ENCODE results near the gene TMEM121. TPM values are rescaled to one million over a fixed set of nuclear protein-coding genes. Genes with fewer than 3 reads are reported as not detected.

TMEM121 gene
- polyA plus RNA-seq, 6 donors from 2014 or later = 1.4 to 3.3 (median 1.9) TPM

DNA sequence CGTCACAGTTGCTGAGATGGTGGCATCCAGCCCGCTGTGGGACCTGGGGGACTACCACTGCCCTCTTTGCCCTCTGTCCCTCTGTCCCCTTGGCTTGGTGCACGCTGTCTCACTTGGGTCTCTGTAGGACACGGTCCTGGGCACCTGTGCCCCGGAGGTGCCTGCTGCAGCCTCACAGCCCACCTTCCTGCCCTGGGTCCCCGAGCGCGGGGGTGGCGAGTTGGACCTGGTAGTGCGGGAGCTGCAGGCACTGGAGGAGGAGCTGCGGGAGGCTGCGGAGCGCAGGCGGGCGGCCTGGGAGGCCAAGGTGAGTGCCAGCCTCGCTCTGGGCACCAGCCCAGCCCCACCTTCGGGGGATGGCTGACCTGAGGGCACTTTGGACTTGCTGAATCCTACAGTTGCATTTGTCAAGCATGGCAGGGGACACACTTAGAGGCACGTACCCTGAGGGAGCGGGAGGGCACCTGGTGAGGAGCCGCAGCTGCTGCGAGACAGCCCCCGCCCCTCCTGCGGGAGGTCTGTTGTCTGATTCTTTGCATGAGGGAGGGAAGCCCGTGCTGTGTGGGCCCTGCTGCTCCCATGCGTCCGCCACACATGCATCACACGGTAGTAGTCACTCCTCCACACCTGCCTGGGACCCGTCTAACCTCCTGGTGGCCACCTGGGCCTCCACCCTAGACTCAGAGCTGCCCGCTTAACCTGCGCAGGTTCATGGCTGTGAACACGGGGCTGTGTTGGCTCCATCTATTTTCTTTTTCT, 28.5 kb upstream of the TMEM121 start:
- DNase-seq (no peak), ATAC-seq (ENCODE audit: low read depth in 2 of 2) (no peak)
- H3K27me3 Mint-ChIP-seq = peaks cover 0 to 5% (median 4%) of the 10 kb centered on the region in 3 donors
- H3K27ac Mint-ChIP-seq = peak overlapping the region in 1 of 6 donors; percentile 61
- no peaks in the 10 kb centered on the region for H3K36me3 Mint-ChIP-seq
- H3K4me3 Mint-ChIP-seq = no peak overlapping the region
- no peaks in the 10 kb centered on the region for H3K9me3 Mint-ChIP-seq
- H3K4me1 Mint-ChIP-seq = peaks cover 0 to 4% (median 0%) of the 10 kb centered on the region in 3 donors

DNA sequence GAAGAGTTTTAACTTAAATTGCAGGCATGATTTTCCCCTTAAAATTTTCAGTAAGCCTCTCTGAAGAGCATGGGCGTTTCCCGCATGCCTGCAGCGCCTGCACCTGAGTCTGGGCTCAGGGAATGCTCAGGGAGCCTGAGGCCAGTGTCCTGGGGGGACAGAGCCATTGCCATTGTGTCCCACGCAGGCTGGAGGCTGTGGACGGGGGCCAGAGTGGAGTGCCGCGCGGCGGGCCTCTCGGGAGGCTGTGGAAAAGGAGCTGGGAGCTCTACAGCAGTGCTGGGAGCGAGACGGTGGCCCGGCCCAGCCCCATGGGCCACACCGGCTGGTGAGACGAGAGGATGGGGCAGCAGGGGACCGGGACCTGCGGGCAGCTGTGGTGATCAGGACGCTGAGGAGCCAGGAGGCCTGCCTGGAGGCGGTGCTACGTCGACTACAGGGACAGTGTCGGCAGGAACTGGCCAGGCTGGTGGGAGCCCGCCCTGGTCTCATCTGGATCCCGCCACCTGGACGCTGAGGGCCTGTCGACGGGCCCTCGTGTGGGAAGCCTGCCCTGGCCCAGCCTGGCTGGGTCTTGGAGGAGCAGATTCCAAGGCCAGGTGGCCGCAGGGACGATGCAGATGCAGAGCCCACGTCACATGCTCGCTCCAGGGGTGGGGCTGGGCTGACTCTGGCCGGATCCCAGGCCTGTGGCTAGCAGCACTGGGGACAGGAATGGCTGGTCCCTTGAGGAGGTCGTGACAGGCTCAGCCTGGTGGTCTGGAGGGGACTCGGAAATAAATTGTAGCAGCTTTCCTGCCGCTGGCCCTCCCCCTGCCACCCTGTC, 27.7 kb upstream of the TMEM121 start:
- Mint-ChIP-seq H3K4me1 (peaks cover 0 to 4% (median 0%) of the 10 kb centered on the region in 3 donors), H3K4me3 (no peak overlapping the region), H3K27me3 (peaks cover 0 to 8% (median 5%) of the 10 kb centered on the region in 3 donors), H3K9me3 (no peaks in the 10 kb centered on the region), H3K27ac (peak overlapping the region in 1 of 6 donors; percentile 61), H3K36me3 (no peaks in the 10 kb centered on the region)
- ATAC-seq (ENCODE audit: low read depth in 2 of 2) = no peak
- no peak for DNase-seq

DNA sequence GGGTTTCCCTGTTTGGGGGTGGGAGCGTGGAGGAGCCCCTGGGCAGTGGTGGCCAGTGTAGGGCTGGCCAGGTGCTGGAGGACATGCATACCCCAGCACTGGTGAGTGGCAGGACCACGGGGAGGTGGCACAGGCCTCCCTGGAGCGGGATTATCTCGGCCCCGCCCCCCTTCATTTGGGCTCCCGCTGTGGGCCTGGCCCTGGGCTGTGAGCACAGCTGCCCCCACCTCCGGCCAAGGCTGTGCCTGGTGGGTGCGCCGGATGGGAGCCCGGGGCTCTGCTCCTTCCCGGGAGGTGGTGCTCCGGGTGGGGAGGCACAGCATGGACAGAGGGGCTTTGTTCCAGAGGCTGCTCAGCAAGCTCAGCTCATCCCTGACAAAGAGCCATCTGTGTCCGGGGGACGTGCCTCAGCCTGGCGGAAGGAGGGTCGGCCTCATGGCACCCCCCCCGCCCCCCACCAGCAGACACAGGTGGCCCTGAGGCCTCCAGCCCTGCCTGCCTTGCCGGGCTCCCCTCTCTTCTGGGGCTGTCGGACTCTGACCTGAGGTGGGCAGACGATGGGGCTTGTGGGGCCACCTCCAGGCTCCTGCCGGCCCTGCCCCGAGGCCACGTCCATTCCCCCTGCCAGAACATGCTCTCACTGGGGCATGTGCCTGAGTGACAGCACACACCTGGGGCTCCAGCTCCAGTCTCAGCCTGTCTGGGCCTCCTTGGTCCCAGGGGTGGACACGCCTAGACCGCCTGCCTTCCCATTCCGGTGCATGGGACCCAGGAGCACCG, 26.9 kb upstream of the TMEM121 start:
- DNase-seq (no peak), ATAC-seq (ENCODE audit: low read depth in 2 of 2) (no peak)
- Mint-ChIP-seq H3K36me3 (no peaks in the 10 kb centered on the region), H3K4me1 (peaks cover 0 to 4% (median 0%) of the 10 kb centered on the region in 3 donors), H3K9me3 (no peaks in the 10 kb centered on the region), H3K27me3 (peaks cover 0 to 8% (median 5%) of the 10 kb centered on the region in 3 donors), H3K27ac (peak overlapping the region in 1 of 6 donors; percentile 61), H3K4me3 (no peak overlapping the region)

DNA sequence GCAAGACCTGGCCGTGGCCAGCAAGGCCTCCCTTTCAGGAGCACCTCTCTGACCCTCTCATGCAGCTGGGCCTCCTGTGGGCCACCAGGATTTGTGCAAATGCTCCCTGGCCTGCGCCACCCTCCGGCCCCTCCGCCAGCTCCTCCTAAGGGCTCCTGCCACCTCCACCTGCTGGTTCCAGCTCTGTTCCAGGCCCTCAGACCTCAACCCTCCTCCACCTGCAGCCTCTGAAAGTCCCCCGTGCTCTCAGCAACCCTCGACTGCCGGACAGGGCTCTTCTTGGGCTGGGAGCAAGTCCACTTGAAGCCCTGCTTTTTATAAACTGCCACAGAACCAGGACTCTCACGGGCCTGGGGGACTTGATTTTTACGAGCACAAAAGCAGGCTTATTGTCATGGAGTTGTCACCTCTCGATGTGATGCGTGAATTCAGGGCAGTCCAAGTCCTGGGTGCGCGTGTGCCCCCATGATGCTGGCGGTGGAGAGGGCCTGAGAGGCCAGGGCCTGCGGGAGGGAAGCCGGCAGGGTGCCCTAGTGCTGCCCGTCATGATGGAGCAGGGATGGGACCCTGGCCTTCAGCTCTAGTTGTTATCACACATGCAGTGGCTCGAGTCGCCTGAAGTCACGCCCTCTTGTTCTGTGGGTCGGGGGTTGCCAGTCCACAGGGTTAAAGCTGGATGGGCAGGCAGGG, 26.2 kb upstream of the TMEM121 start:
- ATAC-seq (ENCODE audit: low read depth in 2 of 2) = no peak
- no peaks in the 10 kb centered on the region for H3K9me3 Mint-ChIP-seq
- no peak overlapping the region for H3K4me3 Mint-ChIP-seq
- no peaks in the 10 kb centered on the region for H3K36me3 Mint-ChIP-seq
- peaks cover 0 to 8% (median 5%) of the 10 kb centered on the region in 3 donors for H3K27me3 Mint-ChIP-seq
- no peak for DNase-seq
- H3K27ac Mint-ChIP-seq = peak overlapping the region in 2 of 6 donors; percentile 33 to 54
- H3K4me1 Mint-ChIP-seq = peaks cover 0 to 4% (median 0%) of the 10 kb centered on the region in 3 donors

DNA sequence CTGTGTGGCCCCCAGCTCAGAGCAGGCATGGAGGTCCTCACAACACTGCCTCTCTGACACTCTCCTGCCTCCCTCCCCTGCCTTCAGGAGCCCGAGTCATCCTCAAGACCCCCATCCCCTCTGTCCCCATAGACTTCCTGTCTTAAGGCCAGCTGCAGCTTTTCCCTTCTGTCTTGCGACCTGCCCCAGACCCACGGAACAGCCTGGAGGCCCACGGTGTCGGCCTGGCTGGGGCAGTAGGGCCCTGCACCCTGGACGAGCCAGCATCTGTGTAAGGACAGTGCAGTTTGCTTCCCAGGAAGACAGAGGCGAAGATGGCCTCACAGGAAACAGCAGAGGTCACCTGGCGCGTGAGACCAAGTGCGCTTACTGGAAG, 25.7 kb upstream of the TMEM121 start:
- DNase-seq = no peak
- ATAC-seq (ENCODE audit: low read depth in 2 of 2) = no peak
- Mint-ChIP-seq H3K4me1 (peaks cover 0 to 4% (median 0%) of the 10 kb centered on the region in 3 donors), H3K36me3 (no peaks in the 10 kb centered on the region), H3K27me3 (peaks cover 0 to 8% (median 5%) of the 10 kb centered on the region in 3 donors), H3K9me3 (no peaks in the 10 kb centered on the region), H3K4me3 (no peak overlapping the region), H3K27ac (peak overlapping the region in 1 of 6 donors; percentile 54)

DNA sequence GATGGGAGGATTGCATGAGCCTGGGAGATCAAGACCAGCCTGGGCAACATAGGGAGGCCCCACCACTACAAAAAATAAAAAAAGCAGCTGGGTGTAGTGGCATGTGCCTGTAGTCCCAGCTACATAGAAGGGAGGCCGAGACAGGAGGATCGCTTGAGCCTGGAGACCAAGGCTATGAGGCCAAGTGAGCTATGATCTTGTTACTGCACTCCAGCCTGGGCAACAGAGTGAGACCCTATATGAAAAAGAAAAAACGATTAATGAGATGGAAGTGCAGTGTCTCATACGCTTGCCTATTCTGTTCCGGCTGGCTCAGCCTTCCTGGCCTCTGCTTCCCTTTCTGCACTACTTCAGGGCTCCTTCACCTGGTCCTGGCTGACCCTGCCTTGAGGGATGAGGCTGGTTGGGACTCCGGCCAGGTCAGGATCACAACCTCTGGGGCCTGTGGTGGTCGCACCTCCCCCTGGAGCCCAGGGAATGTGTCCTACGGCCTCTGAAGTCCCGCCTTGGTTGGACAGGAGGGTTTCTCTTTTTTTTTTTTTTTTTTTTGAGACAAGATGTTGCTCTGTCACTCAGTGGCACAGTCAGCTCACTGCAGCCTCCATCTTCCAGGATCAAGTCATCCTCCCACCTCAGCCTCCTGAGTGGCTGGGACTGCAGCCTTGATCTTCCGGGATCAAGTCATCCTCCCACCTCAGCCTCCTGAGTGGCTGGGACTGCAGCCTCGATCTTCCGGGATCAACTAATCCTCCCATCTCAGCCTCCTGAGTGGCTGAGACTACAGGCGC, 24.7 kb upstream of the TMEM121 start:
- Mint-ChIP-seq H3K4me3 (no peak overlapping the region), H3K27ac (peak overlapping the region in 1 of 6 donors; percentile 53), H3K4me1 (peaks cover 0 to 4% (median 0%) of the 10 kb centered on the region in 3 donors), H3K9me3 (no peaks in the 10 kb centered on the region), H3K36me3 (no peaks in the 10 kb centered on the region), H3K27me3 (peaks cover 0 to 8% (median 5%) of the 10 kb centered on the region in 3 donors)
- DNase-seq = no peak
- ATAC-seq (ENCODE audit: low read depth in 2 of 2) = no peak

DNA sequence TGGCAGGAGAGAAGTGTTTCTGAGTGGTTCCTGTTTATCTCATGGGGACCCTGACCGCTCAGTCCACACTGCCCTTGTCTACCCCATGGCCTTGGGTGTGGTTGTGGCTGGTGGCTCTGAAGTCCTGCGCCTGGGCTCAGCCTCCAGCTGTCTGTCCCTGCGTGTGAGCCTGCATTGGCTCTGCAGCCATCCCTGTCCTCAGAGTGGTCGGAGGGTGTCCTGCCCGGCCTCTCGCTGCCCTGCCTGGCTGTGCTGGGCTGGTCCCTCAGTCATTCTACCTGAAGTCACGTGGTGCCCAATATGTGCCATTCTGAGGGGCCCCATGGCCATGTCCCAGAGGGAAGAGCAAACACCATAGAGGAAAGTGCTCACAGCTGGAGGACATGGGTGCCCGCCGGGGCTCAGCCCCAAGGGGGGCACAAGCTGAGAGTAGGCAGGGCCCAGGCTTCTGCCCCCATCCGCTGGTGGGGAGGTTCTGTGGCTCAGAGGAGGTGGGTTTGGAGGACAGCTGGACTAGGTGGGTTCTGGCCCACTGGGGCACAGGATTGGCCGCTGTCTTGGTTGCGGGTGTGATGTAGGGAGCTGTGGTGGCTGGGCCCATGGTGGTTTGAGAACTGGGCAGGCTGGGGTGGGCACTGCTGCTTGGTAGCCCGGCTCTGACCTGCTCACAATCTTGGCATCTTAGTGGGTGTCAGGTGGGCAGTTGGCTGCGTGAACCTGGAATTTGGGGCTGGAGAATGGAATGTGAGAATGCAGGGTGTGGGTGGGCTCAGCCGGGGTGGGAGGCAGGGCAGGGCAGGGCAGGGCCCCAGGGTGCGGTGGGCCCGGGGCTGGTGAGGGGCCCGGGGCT, 23.7 kb upstream of the TMEM121 start:
- Mint-ChIP-seq H3K9me3 (no peaks in the 10 kb centered on the region), H3K27ac (peak overlapping the region in 3 of 6 donors; percentile 33 to 79 (median 73)), H3K4me1 (peaks cover 0 to 4% (median 0%) of the 10 kb centered on the region in 3 donors), H3K27me3 (peaks cover under 1 to 14% (median 6%) of the 10 kb centered on the region in 3 donors), H3K4me3 (peak overlapping the region in 2 of 8 donors; percentile 35 to 41), H3K36me3 (no peaks in the 10 kb centered on the region)
- no peak for DNase-seq
- ATAC-seq (ENCODE audit: low read depth in 2 of 2) = no peak

DNA sequence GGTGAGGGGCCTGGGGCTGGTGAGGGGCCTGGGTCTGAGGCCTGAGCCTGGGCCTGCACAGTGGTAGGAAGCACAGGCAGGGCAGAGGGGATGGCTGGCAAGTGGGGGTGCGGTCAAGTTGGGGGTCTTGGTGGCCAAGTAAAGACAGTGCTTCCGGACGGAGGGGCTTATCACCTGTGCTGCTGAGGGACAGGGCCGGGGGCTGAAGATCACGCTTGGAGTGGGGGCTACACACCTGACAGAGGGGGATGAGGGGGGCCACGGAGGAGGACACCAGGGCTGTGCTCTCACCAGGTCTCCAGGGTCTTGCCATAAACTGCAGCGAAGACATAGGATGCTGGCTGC, 23.1 kb upstream of the TMEM121 start:
- peaks cover 5 to 19% (median 11%) of the 10 kb centered on the region in 3 donors for H3K27me3 Mint-ChIP-seq
- DNase-seq (no peak), ATAC-seq (ENCODE audit: low read depth in 2 of 2) (no peak)
- H3K9me3 Mint-ChIP-seq = no peaks in the 10 kb centered on the region
- no peak overlapping the region for H3K4me3 Mint-ChIP-seq
- H3K4me1 Mint-ChIP-seq = peaks cover 0 to 4% (median 0%) of the 10 kb centered on the region in 3 donors
- peak overlapping the region in 1 of 6 donors; percentile 73 for H3K27ac Mint-ChIP-seq
- no peaks in the 10 kb centered on the region for H3K36me3 Mint-ChIP-seq

DNA sequence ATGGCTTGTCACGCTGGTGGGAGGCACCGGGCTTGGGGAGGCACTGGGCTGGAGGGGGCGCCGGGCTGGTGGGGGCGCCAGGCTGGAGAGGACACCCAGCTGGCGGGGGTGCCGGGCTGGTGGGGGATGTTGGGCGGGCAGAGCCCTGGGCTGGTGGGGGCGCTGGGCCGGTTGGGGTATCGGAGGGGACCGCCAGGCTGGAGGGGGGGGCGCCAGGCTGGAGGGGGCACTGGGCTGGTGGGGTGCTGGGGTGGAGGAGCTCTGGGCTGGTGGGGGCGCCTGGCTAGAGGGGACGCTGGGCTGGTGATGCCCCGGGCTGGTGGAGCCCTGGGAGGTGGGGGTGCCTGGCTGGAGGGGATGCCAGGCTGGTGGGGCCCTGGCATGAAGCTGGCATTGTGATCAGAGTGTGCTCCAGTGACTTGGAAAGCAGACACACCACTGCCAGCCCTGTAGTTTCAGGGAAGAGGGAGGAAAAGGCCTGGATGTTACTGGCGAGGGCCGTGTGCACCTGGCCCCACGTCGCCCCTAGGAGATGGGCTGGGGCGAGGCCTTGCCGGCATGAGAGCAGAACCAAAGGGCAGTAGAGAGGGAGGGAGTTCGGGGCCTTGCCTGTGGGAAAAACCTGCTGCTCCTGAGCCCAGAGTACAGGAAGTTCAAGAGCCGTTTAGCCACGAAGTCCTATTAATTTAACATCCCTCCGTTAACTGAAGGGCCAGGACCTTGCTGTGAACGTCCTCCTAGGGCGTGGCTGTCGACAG, 22.3 kb upstream of the TMEM121 start:
- Mint-ChIP-seq H3K4me1 (peaks cover 0 to 4% (median 0%) of the 10 kb centered on the region in 3 donors), H3K27me3 (peaks cover 11 to 27% (median 17%) of the 10 kb centered on the region in 3 donors), H3K4me3 (no peak overlapping the region), H3K9me3 (no peaks in the 10 kb centered on the region), H3K27ac (peak overlapping the region in 3 of 6 donors; percentile 52 to 73 (median 61)), H3K36me3 (no peaks in the 10 kb centered on the region)
- DNase-seq = no peak
- no peak for ATAC-seq (ENCODE audit: low read depth in 2 of 2)

DNA sequence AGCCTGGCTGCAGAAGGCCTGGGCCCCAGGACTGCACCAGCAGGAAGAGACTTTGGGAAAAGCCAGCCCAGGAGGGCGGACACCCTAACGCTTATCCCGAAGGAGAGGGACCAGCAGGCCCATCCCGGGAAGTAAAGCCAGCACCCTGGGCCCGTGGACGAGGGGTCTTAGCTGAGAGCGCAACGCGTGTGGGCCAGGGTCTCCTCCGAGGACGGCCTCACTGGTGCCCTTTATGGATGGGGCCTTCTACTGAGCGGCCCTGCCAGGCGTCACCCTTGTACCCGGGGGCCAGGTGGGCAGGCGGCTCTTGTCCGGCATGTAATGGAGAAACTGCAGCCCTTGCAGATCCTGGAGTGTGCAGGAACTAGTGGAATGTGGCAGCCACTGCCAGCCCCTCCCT, 21.3 kb upstream of the TMEM121 start:
- Mint-ChIP-seq H3K4me1 (peaks cover 0 to 4% (median 0%) of the 10 kb centered on the region in 3 donors), H3K4me3 (no peak overlapping the region), H3K36me3 (no peaks in the 10 kb centered on the region), H3K27ac (no peak overlapping the region), H3K27me3 (peaks cover 12 to 27% (median 17%) of the 10 kb centered on the region in 3 donors), H3K9me3 (no peaks in the 10 kb centered on the region)
- DNase-seq (no peak), ATAC-seq (ENCODE audit: low read depth in 2 of 2) (no peak)

DNA sequence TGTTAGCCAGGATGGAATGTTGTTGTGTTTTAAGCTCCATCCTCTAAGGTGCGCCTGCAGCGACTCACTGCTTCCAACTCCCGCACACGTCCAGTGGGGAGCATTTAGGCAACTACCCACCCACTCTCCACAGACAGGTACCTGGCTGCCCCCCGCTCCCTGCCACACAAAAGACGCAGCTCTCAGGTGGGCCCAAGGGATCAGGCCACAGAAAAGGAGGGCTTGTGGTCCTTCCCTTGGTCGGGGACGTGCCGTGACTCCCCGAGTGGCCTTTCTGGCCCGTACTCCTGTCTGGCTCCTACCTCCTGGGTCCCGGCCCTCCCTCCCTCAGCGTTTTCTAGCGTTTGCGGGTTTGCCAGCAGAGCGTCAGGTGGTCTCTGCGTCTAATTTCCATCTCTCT, 19.1 kb upstream of the TMEM121 start:
- Mint-ChIP-seq H3K27ac (no peak overlapping the region), H3K4me3 (no peak overlapping the region), H3K27me3 (peaks cover 20 to 31% (median 27%) of the 10 kb centered on the region in 3 donors), H3K9me3 (no peaks in the 10 kb centered on the region), H3K4me1 (peaks cover 5 to 7% (median 5%) of the 10 kb centered on the region in 3 donors), H3K36me3 (no peaks in the 10 kb centered on the region)
- DNase-seq (no peak), ATAC-seq (ENCODE audit: low read depth in 2 of 2) (no peak)
